GM12865 (cell line): ENCODE measurements around the gene SLC25A21.
A peak's percentile ranks its signal among the peaks of the same experiment; 100 is the strongest.

Source experiments
- DNase-seq: peaks from one replicate; pipeline ENCODE4 v3.0.0; 2010; ENCODE audit warnings: low read depth
- H3K4me3 ChIP-seq: 2 replicates; pipeline ENCODE4 v1.5.1; 2011; ENCODE audit warnings: mild to moderate bottlenecking, low read depth, low read length, control low read depth
- CTCF ChIP-seq: IDR thresholded peaks from 2 replicates; pipeline ENCODE4 v1.5.1; 2011; ENCODE audit warnings: low read length, control low read depth, low read depth, inconsistent platforms; ENCODE audit not compliant: insufficient read depth; ENCODE audit errors: missing control alignments

The SLC25A21 gene

GRCh38 chr14:37047226-37047625, 125.2 kb downstream of the SLC25A21 start:
- H3K4me3 ChIP-seq: no peak overlapping the region
- DNase-seq: no peak
- no peak for TF ChIP-seq CTCF

- TF ChIP-seq CTCF: no peak
- no peak overlapping the region for H3K4me3 ChIP-seq
- DNase-seq: no peak
These were observed 125.6 kb downstream of the SLC25A21 start for GRCh38 chr14:37046815-37047214.

GRCh38 chr14:37045340-37046061, 126.9 kb downstream of the SLC25A21 start:
- no peak for TF ChIP-seq CTCF
- DNase-seq: peak; percentile 9
- H3K4me3 ChIP-seq: no peak overlapping the region

- DNase-seq: no peak
- TF ChIP-seq CTCF: no peak
These were observed 134.6 kb downstream of the SLC25A21 start for GRCh38 chr14:37037636-37038387.

GRCh38 chr14:37036669-37037341, 135.6 kb downstream of the SLC25A21 start:
- DNase-seq: peak; percentile 21
- H3K4me3 ChIP-seq: no peak overlapping the region
- no peak for TF ChIP-seq CTCF

More at GRCh38 chr14:37037636-37038387, 134.6 kb downstream of the SLC25A21 start:
- H3K4me3 ChIP-seq: no peak overlapping the region

GRCh38 chr14:37035401-37035800, 137.0 kb downstream of the SLC25A21 start:
- no peak for TF ChIP-seq CTCF
- no peak for DNase-seq
- H3K4me3 ChIP-seq: no peak overlapping the region
